Kidney (tissue), 14 donors: ENCODE measurements around the gene RPP40. TPM values are rescaled to one million over a fixed set of nuclear protein-coding genes. Genes with fewer than 3 reads are reported as not detected.

ENCODE experiments used
- DNase-seq, 5 donors: peaks; one replicate each; pipeline ENCODE4 v3.0.0-alpha.2; 2013 to 2020
- FAIRE-seq: peaks from 2 replicates; lab custom pipeline; 2012; peaks lifted over from hg19 to GRCh38; lab: Jason Lieb, UNC
- H3K27ac ChIP-seq, 2 donors: one replicate each; pipeline ENCODE4 v1.7.0; 2013; ENCODE audit warnings: low read depth in 2 of 2, low read length in 2 of 2, inconsistent platforms in 1 of 2
- H3K27me3 ChIP-seq: one replicate; pipeline ENCODE4 v1.7.1; 2013; ENCODE audit warnings: low read length, inconsistent platforms; ENCODE audit not compliant: control insufficient read depth, insufficient read depth
- H3K36me3 ChIP-seq, 3 donors: one replicate each; pipeline versions ENCODE4 v1.7.0 to v1.7.1; 2013; ENCODE audit warnings: low read length in 3 of 3, control low read depth in 1 of 3, inconsistent platforms in 1 of 3; ENCODE audit not compliant: insufficient read depth in 3 of 3, control insufficient read depth in 2 of 3
- H3K4me1 ChIP-seq, 3 donors: one replicate each; pipeline versions ENCODE4 v1.7.0 to v1.7.1; 2013; ENCODE audit warnings: low read length in 3 of 3, inconsistent platforms in 1 of 3, low read depth in 1 of 3; ENCODE audit not compliant: control insufficient read depth in 2 of 3, insufficient read depth in 2 of 3
- H3K4me3 ChIP-seq, 3 donors: one replicate each; pipeline versions ENCODE4 v1.7.0 to v1.8.1; 2013; ENCODE audit warnings: low read length in 3 of 3, control low read depth in 1 of 3, inconsistent platforms in 1 of 3
- H3K9ac ChIP-seq, 3 donors: one replicate each; pipeline versions ENCODE4 v1.7.0 to v1.7.1; 2013; ENCODE audit warnings: low read length in 3 of 3, control low read depth in 1 of 3, inconsistent platforms in 1 of 3
- H3K9me3 ChIP-seq, 3 donors: one replicate each; pipeline versions ENCODE4 v1.7.0 to v1.7.1; 2013; ENCODE audit warnings: low read length in 3 of 3, control low read depth in 1 of 3, inconsistent platforms in 1 of 3; ENCODE audit not compliant: control insufficient read depth in 2 of 3, insufficient read depth in 1 of 3
- intact Hi-C: fragments of 100-400 bp; cut with DNase I; formaldehyde crosslinking; loops from one replicate; pipeline ENCODE4 v1.11.1; 2022
- polyA plus RNA-seq: library from polyadenylated mRNA; stranded (reverse); fragments of 350-450 nt; fragmentation: Illumina TruSeq; extraction: RNeasy Lipid Tissue Mini Kit (QIAGEN cat#74804); gene quantifications from one replicate; pipeline ENCODE4 v1.2.3, GENCODE V29; 2014; ENCODE audit warnings: low read depth, low replicate concordance; ENCODE audit not compliant: insufficient read depth
- total RNA-seq: library from RNA; stranded (reverse); fragmentation: NEBNext Ultra II Directional; extraction: Animal tissue kit (Norgen Biotek cat#: 25700); gene quantifications from one replicate; pipeline ENCODE4 v1.2.1, GENCODE V29; 2021
- TF ChIP-seq, protein P1 (sequence below): IDR thresholded peaks from 3 replicates; pipeline ENCODE4 v1.5.1; 2012; ENCODE audit warnings: mild to moderate bottlenecking, moderate library complexity, borderline replicate concordance; ENCODE audit not compliant: insufficient read depth; ENCODE audit errors: extremely low read depth
- donor health status: control.
- donor health status: control.
- donor health status: control.
- donor health status: control.
- donor health status: control.
- donor health status: DM: yes; HTN: yes; CAD: no.
- donor health status: Normal renal cell carcinoma (clear cell type).

Gene RPP40
- total and polyA plus RNA-seq, 2 donors from 2014 or later = 3.7 to 7.4 TPM

DNA sequence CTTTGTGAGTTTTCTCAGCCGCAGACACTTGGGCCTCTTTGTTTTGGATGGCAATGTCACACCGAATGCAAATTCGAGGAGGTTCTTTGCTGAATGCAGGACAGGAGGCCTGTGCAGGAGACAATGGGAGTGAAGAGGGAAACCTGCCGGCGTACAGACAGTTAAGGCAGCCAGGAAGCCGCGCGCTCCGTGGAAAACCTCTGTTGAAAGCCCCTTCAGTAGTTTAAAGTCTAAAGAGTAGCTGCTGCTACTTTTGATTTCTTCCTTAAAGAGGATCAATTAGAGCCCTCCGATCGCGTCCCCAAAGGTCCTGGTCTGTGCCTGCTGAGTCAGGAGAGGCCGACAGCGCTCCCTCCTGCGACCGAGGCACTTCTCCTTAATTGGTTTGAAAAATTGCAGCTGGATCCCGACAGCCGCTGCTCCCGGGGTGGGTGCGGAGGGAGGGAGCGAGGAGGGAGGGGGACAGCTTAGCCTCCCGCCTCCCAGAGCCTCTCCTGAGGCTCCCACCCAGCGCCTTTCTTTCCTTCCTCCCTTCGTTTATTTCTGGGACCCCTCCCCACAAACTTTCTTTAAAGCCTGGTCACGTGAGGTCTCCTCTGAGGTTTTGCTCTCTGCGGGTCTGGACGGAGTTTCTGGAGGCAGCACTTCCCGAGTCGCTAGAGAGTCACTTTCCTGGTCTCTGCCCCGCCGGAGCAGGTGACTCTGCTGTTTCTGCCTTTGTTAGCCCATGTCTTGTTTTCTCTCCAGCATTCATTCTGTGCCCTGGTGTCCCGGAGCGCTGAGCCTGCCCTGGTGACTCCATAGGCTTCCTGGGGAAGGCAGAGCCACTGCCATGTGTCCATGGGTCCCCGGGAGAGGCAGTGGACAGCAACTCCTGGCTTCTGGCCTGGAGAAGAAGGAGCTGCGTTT lies 22.3 kb upstream of the RPP40 start:
- Histone ChIP-seq H3K4me3 (peak overlapping the region; percentile 61 to 81 (median 76)), H3K9ac (peak overlapping the region in 2 of 3 donors; percentile 44 to 56), H3K36me3 (no peaks in the 10 kb centered on the region), H3K9me3 (no peaks in the 10 kb centered on the region), H3K4me1 (peaks cover 0 to 3% (median 0%) of the 10 kb centered on the region in 3 donors), H3K27me3 (no peaks in the 10 kb centered on the region), H3K27ac (no peak overlapping the region)
- FAIRE-seq = no peak
- intact Hi-C loops = no loop called here
- DNase-seq = peak; percentile 82 to 93 (median 87)
- TF ChIP-seq, protein P1, sequence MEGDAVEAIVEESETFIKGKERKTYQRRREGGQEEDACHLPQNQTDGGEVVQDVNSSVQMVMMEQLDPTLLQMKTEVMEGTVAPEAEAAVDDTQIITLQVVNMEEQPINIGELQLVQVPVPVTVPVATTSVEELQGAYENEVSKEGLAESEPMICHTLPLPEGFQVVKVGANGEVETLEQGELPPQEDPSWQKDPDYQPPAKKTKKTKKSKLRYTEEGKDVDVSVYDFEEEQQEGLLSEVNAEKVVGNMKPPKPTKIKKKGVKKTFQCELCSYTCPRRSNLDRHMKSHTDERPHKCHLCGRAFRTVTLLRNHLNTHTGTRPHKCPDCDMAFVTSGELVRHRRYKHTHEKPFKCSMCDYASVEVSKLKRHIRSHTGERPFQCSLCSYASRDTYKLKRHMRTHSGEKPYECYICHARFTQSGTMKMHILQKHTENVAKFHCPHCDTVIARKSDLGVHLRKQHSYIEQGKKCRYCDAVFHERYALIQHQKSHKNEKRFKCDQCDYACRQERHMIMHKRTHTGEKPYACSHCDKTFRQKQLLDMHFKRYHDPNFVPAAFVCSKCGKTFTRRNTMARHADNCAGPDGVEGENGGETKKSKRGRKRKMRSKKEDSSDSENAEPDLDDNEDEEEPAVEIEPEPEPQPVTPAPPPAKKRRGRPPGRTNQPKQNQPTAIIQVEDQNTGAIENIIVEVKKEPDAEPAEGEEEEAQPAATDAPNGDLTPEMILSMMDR = no peak

DNA sequence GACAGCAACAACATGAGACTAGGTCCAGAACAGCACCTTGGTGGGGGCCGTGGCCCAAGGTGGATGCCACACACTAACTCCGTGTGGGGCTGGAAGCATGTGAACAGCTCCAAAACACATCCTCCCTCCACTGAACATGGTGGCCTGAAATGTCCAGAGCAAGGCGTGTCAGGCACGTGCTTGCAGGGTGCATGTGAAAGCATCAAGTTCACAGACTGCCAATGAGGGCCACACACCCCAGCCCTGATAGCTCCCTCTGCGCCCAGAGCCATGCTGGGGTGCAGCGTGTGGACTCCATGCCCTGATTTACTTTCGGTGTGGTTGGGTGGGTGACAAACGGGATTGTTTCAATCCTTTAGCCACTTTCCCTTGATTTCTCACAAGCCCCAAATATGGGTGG lies 20.1 kb upstream of the RPP40 start:
- intact Hi-C loops = no loop called here

GRCh38 chr6:5020142-5020541 lies 16.3 kb upstream of the RPP40 start:
- H3K9me3 ChIP-seq = no peaks in the 10 kb centered on the region
- H3K27me3 ChIP-seq = no peaks in the 10 kb centered on the region
- no peak overlapping the region for H3K27ac ChIP-seq
- intact Hi-C loops = no loop called here
- no peaks in the 10 kb centered on the region for H3K4me1 ChIP-seq
- FAIRE-seq (no peak), DNase-seq (no peak)
- no peak overlapping the region for H3K4me3 ChIP-seq
- TF ChIP-seq, protein P1 = no peak
- no peak overlapping the region for H3K9ac ChIP-seq
- H3K36me3 ChIP-seq = no peaks in the 10 kb centered on the region

More for the DNA sequence above, 20.1 kb upstream of the RPP40 start:
- Histone ChIP-seq H3K27ac (no peak overlapping the region), H3K4me3 (no peak overlapping the region), H3K9ac (no peak overlapping the region), H3K27me3 (no peaks in the 10 kb centered on the region), H3K9me3 (no peaks in the 10 kb centered on the region), H3K4me1 (peaks cover 0 to 3% (median 0%) of the 10 kb centered on the region in 3 donors), H3K36me3 (no peaks in the 10 kb centered on the region)
- FAIRE-seq = no peak
- TF ChIP-seq, protein P1 = no peak
- DNase-seq = no peak
